HepG2 (cell line): ENCODE measurements around the gene KIAA1328. TPM values are rescaled to one million over a fixed set of nuclear protein-coding genes. Genes with fewer than 3 reads are reported as not detected.

Experiments used
- ATAC-seq: fragments of 200-7000 bp; cut with Tn5 transposase; 3 replicates; pipeline ENCODE4 v1.9.1; 2020; ENCODE audit warnings: mild to moderate bottlenecking, moderate library complexity
- BruUV-seq: library from RNA; stranded (reverse); fragments of 400-500 nt; replicated peaks from 2 replicates; lab custom pipeline; 2021; lab: Mats Ljungman, UMichigan
- CTCF ChIA-PET: fragments of 300-600 bp; formaldehyde crosslinking; extraction: SDS; loops from one replicate; lab custom pipeline; 2021; ENCODE audit warnings: low total read pairs, inconsistent platforms, low intra/inter-chr PET ratio; lab: Yijun Ruan, JAX
- POLR2A ChIA-PET: fragments of 350-600 bp; sonication (Branson Sonifier 250); formaldehyde crosslinking; loops from one replicate; lab custom pipeline; 2020; ENCODE audit warnings: antibody characterized with exemption, inconsistent platforms; lab: Yijun Ruan, JAX
- DNase-seq: peaks from one replicate; pipeline ENCODE4 v3.0.0-alpha.2; 2015; ENCODE audit warnings: low spot score
- FAIRE-seq: peaks from 3 replicates; lab custom pipeline; 2011; peaks lifted over from hg19 to GRCh38; lab: Jason Lieb, UNC
- H2AFZ ChIP-seq: one replicate; pipeline ENCODE4 v1.6.1; 2011; ENCODE audit warnings: low read length, inconsistent platforms
- H3K27ac ChIP-seq: fragments of 300-600 bp; 3 replicates; pipeline ENCODE4 v1.8.0; 2011; ENCODE audit warnings: mixed run types, mild to moderate bottlenecking, mixed read lengths, low read length, inconsistent platforms; ENCODE audit not compliant: insufficient read depth; ENCODE audit errors: extremely low read length
- H3K27me3 ChIP-seq, 2 experiments: fragments of 200-600 bp in 1 of 2; 2 replicates in 1 of 2; 3 replicates in 1 of 2; pipeline versions ENCODE4 v1.6.0 to v1.8.0; 2011; ENCODE audit warnings: low read length in 2 of 2, mild to moderate bottlenecking in 2 of 2, moderate library complexity in 2 of 2, inconsistent platforms in 1 of 2; ENCODE audit not compliant: insufficient read depth in 2 of 2, control insufficient read depth in 1 of 2
- H3K36me3 ChIP-seq, 2 experiments: fragments of 200-600 bp in 1 of 2; replicated peaks in 1 of 2; 2 replicates in 1 of 2; 3 replicates in 1 of 2; pipeline versions ENCODE4 v1.5.1 to v1.8.0; 2011; ENCODE audit warnings: low read length in 2 of 2, inconsistent platforms in 1 of 2; ENCODE audit not compliant: insufficient read depth in 2 of 2, control insufficient read depth in 1 of 2
- H3K4me1 ChIP-seq: 2 replicates; pipeline ENCODE4 v1.5.1; 2012; ENCODE audit warnings: low read length, inconsistent platforms; ENCODE audit not compliant: insufficient read depth
- H3K4me2 ChIP-seq: 2 replicates; pipeline ENCODE4 v1.6.0; 2011; ENCODE audit warnings: low read depth, low read length, inconsistent platforms
- H3K4me3 ChIP-seq, 3 experiments: fragments of 200-600 bp in 1 of 3; sonication (generic), shearing (Covaris generic) in 1 of 3; replicated peaks in 1 of 3; 2 replicates each; pipeline ENCODE4 v1.5.1; 2011 to 2016; ENCODE audit warnings: low read length in 3 of 3, inconsistent platforms in 2 of 3, low read depth in 2 of 3, mild to moderate bottlenecking in 2 of 3, control low read depth in 1 of 3, mixed read lengths in 1 of 3; ENCODE audit not compliant: insufficient read depth in 1 of 3
- H3K79me2 ChIP-seq: one replicate; pipeline ENCODE4 v1.6.1; 2011; ENCODE audit warnings: low read length, inconsistent platforms; ENCODE audit not compliant: insufficient read depth
- H3K9ac ChIP-seq: 2 replicates; pipeline ENCODE4 v1.6.0; 2011; ENCODE audit warnings: mild to moderate bottlenecking, low read depth, low read length, inconsistent platforms; ENCODE audit not compliant: insufficient read depth
- H3K9me3 ChIP-seq: 2 replicates; pipeline ENCODE4 v1.5.1; 2012; ENCODE audit warnings: mild to moderate bottlenecking, low read length
- H4K20me1 ChIP-seq: 2 replicates; pipeline ENCODE4 v1.6.0; 2011; ENCODE audit warnings: inconsistent platforms, mild to moderate bottlenecking, low read length, moderate library complexity; ENCODE audit not compliant: insufficient read depth
- BCL6 ChIP-seq: IDR thresholded peaks from 2 replicates; pipeline ENCODE4 v1.6.1; 2016; ENCODE audit warnings: missing genetic modification reagents, missing compliant biosample characterization
- CC2D1A ChIP-seq: sonication (generic); formaldehyde crosslinking; IDR thresholded peaks from 2 replicates; pipeline ENCODE4 v1.8.1; 2023; ENCODE audit warnings: mild to moderate bottlenecking, missing genetic modification reagents
- GFI1 ChIP-seq: sonication (generic); formaldehyde crosslinking; IDR thresholded peaks from 2 replicates; pipeline ENCODE4 v1.5.0; 2020; ENCODE audit warnings: missing genetic modification reagents, mild to moderate bottlenecking, borderline replicate concordance
- HMG20B ChIP-seq: conservative IDR thresholded peaks from 2 replicates; pipeline ENCODE4 v1.6.1; 2016; ENCODE audit warnings: missing genetic modification reagents, missing compliant biosample characterization
- JUNB ChIP-seq: sonication (generic); formaldehyde crosslinking; IDR thresholded peaks from 2 replicates; pipeline ENCODE4 v1.8.0; 2022; ENCODE audit warnings: missing genetic modification reagents, mild to moderate bottlenecking, borderline replicate concordance
- KLF11 ChIP-seq: IDR thresholded peaks from 2 replicates; pipeline ENCODE4 v1.6.1; 2016; ENCODE audit warnings: missing compliant biosample characterization
- MIER3 ChIP-seq: IDR thresholded peaks from 2 replicates; pipeline ENCODE4 v1.6.1; 2016; ENCODE audit warnings: missing compliant biosample characterization, borderline replicate concordance
- NKX3-1 ChIP-seq: sonication (generic); formaldehyde crosslinking; IDR thresholded peaks from 2 replicates; pipeline ENCODE4 v1.5.0; 2020; ENCODE audit warnings: missing genetic modification reagents
- SMARCC2 ChIP-seq: fragments of 450-650 bp; IDR thresholded peaks from 2 replicates; pipeline ENCODE4 v1.6.1; 2017; ENCODE audit warnings: antibody characterized with exemption, mild to moderate bottlenecking
- U2AF2 ChIP-seq: fragments of 200-400 bp; formaldehyde crosslinking; IDR thresholded peaks from 2 replicates; pipeline ENCODE4 v1.6.1; 2017; ENCODE audit warnings: low read depth, mild to moderate bottlenecking, low read length
- ZFP82 ChIP-seq: sonication (generic); formaldehyde crosslinking; IDR thresholded peaks from 2 replicates; pipeline ENCODE4 v1.5.1; 2020; ENCODE audit warnings: mild to moderate bottlenecking, missing genetic modification reagents, borderline replicate concordance
- ZNF317 ChIP-seq: sonication (generic); formaldehyde crosslinking; IDR thresholded peaks from 2 replicates; pipeline ENCODE4 v1.5.0; 2020; ENCODE audit warnings: mild to moderate bottlenecking, missing genetic modification reagents
- ZNF367 ChIP-seq: sonication (generic); formaldehyde crosslinking; IDR thresholded peaks from 2 replicates; pipeline ENCODE4 v1.4.0; 2020; ENCODE audit warnings: missing genetic modification reagents, borderline replicate concordance
- WGBS: methylation state at CpG from one replicate; pipeline ENCODE4 v1.1.6; 2017; ENCODE audit warnings: low lambda C conversion rate; 5-methylcytosine and 5-hydroxymethylcytosine counted together
- in situ Hi-C: cut with HindIII; loops from 2 replicates; pipeline ENCODE4 v1.10.0; 2017; ENCODE audit warnings: low pct_unique_long_range_greater_than_20kb; ENCODE audit not compliant: extremely low pct_ligation_motif_present
- intact Hi-C: fragments of 100-400 bp; cut with micrococcal nuclease; formaldehyde crosslinking; loops from one replicate; pipeline ENCODE4 v1.10.0; 2022; ENCODE audit not compliant: unreplicated experiment
- polyA plus RNA-seq, 8 experiments: library from polyadenylated mRNA; depleted of rRNA in 3 of 8; stranded (reverse) in 7 of 8; unstranded in 1 of 8; fragments of >200 nt; fragmentation: Illumina TruSeq in 4 of 8; extraction: Trizol in 4 of 8; gene quantifications; 2 replicates each; pipeline versions ENCODE4 v1.2.1 to v1.2.3, GENCODE V29; 2011 to 2016; ENCODE audit warnings: low read depth in 4 of 8, missing spikeins in 1 of 8, mixed read lengths in 1 of 8; ENCODE audit not compliant: insufficient read depth in 1 of 8
- total RNA-seq, 5 experiments: library from RNA; depleted of rRNA; stranded (reverse); fragments of >200 nt; fragmentation: Illumina TruSeq; extraction: Trizol; gene quantifications; 2 replicates each; pipeline ENCODE4 v1.2.3, GENCODE V29; 2016; ENCODE audit warnings: low read depth in 1 of 5
- TF ChIP-seq, protein P1 (sequence below): IDR thresholded peaks from 2 replicates; pipeline ENCODE4 v1.6.1; 2012; ENCODE audit warnings: low read length, improper control_type of control experiment

Gene KIAA1328
- total and polyA plus RNA-seq, 2 of the 13 experiments (the other 11 are each of a cell fraction or from before 2014, with no cell fraction given), result 4.1 to 6.0 TPM

DNA sequence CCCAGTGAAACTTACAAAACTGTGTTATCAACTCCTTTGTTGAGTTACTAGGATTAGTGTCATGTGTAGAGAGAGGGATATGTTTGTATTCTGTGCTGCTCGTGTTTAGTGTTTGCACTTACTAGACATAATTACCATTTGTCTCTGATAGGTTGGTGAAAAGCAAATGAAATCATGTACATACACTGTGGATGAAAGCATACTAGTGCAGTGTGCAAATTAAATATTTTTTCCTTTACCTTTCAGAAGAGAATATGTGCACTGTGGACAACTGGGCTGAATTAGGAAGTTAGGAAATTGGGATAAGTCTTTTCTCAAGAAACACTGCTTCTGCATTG lies 1.2 kb downstream of the KIAA1328 start:
- BruUV-seq, result no TSS peak
- Histone ChIP-seq H3K9ac (peak overlapping the region; percentile 85; the same call in 1 of the 2 replicates), H3K79me2 (peaks cover 13% of the 10 kb centered on the region), H3K9me3 (no peaks in the 10 kb centered on the region), H3K36me3 (no peaks in the 10 kb centered on the region), H3K27me3 (no peaks in the 10 kb centered on the region; a peak in 1 of 5 replicates)
- no peak for ATAC-seq
- peak; percentile 79 for TF ChIP-seq BCL6 (CRISPR knock-in tag)
- TF ChIP-seq CC2D1A (CRISPR knock-in tag), result no peak
- TF ChIP-seq, protein P1, sequence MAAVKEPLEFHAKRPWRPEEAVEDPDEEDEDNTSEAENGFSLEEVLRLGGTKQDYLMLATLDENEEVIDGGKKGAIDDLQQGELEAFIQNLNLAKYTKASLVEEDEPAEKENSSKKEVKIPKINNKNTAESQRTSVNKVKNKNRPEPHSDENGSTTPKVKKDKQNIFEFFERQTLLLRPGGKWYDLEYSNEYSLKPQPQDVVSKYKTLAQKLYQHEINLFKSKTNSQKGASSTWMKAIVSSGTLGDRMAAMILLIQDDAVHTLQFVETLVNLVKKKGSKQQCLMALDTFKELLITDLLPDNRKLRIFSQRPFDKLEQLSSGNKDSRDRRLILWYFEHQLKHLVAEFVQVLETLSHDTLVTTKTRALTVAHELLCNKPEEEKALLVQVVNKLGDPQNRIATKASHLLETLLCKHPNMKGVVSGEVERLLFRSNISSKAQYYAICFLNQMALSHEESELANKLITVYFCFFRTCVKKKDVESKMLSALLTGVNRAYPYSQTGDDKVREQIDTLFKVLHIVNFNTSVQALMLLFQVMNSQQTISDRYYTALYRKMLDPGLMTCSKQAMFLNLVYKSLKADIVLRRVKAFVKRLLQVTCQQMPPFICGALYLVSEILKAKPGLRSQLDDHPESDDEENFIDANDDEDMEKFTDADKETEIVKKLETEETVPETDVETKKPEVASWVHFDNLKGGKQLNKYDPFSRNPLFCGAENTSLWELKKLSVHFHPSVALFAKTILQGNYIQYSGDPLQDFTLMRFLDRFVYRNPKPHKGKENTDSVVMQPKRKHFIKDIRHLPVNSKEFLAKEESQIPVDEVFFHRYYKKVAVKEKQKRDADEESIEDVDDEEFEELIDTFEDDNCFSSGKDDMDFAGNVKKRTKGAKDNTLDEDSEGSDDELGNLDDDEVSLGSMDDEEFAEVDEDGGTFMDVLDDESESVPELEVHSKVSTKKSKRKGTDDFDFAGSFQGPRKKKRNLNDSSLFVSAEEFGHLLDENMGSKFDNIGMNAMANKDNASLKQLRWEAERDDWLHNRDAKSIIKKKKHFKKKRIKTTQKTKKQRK, result no peak
- no peak for TF ChIP-seq ZFP82 (CRISPR knock-in tag)
- TF ChIP-seq GFI1, result peak; percentile 76
- TF ChIP-seq KLF11, result no peak
- TF ChIP-seq JUNB, result no peak
- no peak for TF ChIP-seq MIER3 (CRISPR knock-in tag)
- TF ChIP-seq ZNF317, result 0 out of 2 replicates have a peak, but pooled peaks have one; percentile 10
- peak; percentile 66; the same call in 1 of the 2 replicates for TF ChIP-seq HMG20B
- no peak for TF ChIP-seq NKX3-1 (CRISPR knock-in tag)
- no peak for TF ChIP-seq ZNF367 (CRISPR knock-in tag)
- TF ChIP-seq U2AF2, result no peak
- no peak for TF ChIP-seq SMARCC2
- TF ChIP-seq, all 625 proteins: peak for 4
- intact Hi-C loops (no loop called here), in situ Hi-C loops (no loop called here)
- peak overlapping the region; percentile 94 to 99 (median 94) for H3K4me3 ChIP-seq
- DNase-seq, result peak; percentile 4
- peak; percentile 50 for FAIRE-seq
- no peaks in the 10 kb centered on the region for H4K20me1 ChIP-seq
- ChIA-PET CTCF (no interaction called here), POLR2A (no interaction called here)
- H3K4me2 ChIP-seq, result peak overlapping the region; percentile 84
- H2AFZ ChIP-seq, result peak overlapping the region; percentile 89
- H3K27ac ChIP-seq, result peak overlapping the region; percentile 73
- WGBS, result 0% methylated on average over 1 of the region's 1 CpG
- H3K4me1 ChIP-seq, result peaks cover 43% of the 10 kb centered on the region
